HG03066 (cell line): ENCODE data around the gene PPP1R14D.

Experiments used
- ATAC-seq: cut with Tn5 transposase; IDR thresholded peaks from one replicate; pipeline ENCODE4 v1.9.1; 2021; ENCODE audit warnings: low read depth; ENCODE audit not compliant: unreplicated experiment

The PPP1R14D gene

GRCh38 chr15:40853241-40853890 is 24.9 kb upstream of the PPP1R14D start:
- ATAC-seq = no peak

GRCh38 chr15:40852529-40852928 is 24.0 kb upstream of the PPP1R14D start:
- ATAC-seq = no peak

GRCh38 chr15:40850576-40851112 is 22.1 kb upstream of the PPP1R14D start:
- no peak for ATAC-seq

GRCh38 chr15:40847223-40847961 is 18.9 kb upstream of the PPP1R14D start:
- peak; percentile 76 for ATAC-seq

- no peak for ATAC-seq
These were observed 18.3 kb upstream of the PPP1R14D start for GRCh38 chr15:40846841-40847222.

GRCh38 chr15:40845511-40846284 is 17.2 kb upstream of the PPP1R14D start:
- no peak for ATAC-seq

GRCh38 chr15:40845036-40845435 is 16.5 kb upstream of the PPP1R14D start:
- no peak for ATAC-seq

GRCh38 chr15:40844696-40845030 is 16.2 kb upstream of the PPP1R14D start:
- ATAC-seq = no peak

GRCh38 chr15:40843885-40844695 is 15.6 kb upstream of the PPP1R14D start, which contains the start of gene SPINT1:
Gene SPINT1, plus strand, starts transcription at chr15:40844048. Its CDS starts 507 bp downstream, at chr15:40844555.
- ATAC-seq = no peak

- ATAC-seq = no peak
These were observed 14.9 kb upstream of the PPP1R14D start for GRCh38 chr15:40843261-40843884.

- no peak for ATAC-seq
These were observed 13.2 kb upstream of the PPP1R14D start for GRCh38 chr15:40841741-40842140.

GRCh38 chr15:40838756-40839155 is 10.2 kb upstream of the PPP1R14D start:
- ATAC-seq = no peak

GRCh38 chr15:40836020-40836419 is 7.5 kb upstream of the PPP1R14D start:
- ATAC-seq = no peak

- no peak for ATAC-seq
These were observed 4.4 kb upstream of the PPP1R14D start for GRCh38 chr15:40832903-40833302.

- ATAC-seq = no peak
These were observed 3.4 kb upstream of the PPP1R14D start for GRCh38 chr15:40831861-40832260.

GRCh38 chr15:40830884-40831283 is 2.4 kb upstream of the PPP1R14D start:
- no peak for ATAC-seq

GRCh38 chr15:40829115-40829514 is 607 bp upstream of the PPP1R14D start:
- no peak for ATAC-seq

- no peak for ATAC-seq
These were observed 2.0 kb downstream of the PPP1R14D start for GRCh38 chr15:40826423-40827075.

GRCh38 chr15:40825661-40826422 is 2.7 kb downstream of the PPP1R14D start:
- no peak for ATAC-seq
